Ascending aorta (tissue), 2 donors: ENCODE results near the gene ERICH4. TPM values are rescaled to one million over a fixed set of nuclear protein-coding genes. Genes with fewer than 3 reads are reported as not detected.

Source experiments
- DNase-seq, 2 donors: peaks; one replicate each; pipeline ENCODE4 v3.0.0-alpha.2; 2019; ENCODE audit warnings: low spot score in 2 of 2
- H3K27ac ChIP-seq, 2 donors: fragments of 200-600 bp; sonication (generic); one replicate each; pipeline ENCODE4 v1.5.1; 2016 to 2017; ENCODE audit warnings: mild to moderate bottlenecking in 1 of 2
- H3K27me3 ChIP-seq: fragments of 200-600 bp; sonication (generic); one replicate; pipeline ENCODE4 v1.5.1; 2017
- H3K36me3 ChIP-seq, 2 donors: fragments of 200-600 bp; sonication (generic); one replicate each; pipeline ENCODE4 v1.5.1; 2016
- H3K4me1 ChIP-seq, 2 donors: fragments of 200-600 bp; sonication (generic); one replicate each; pipeline ENCODE4 v1.5.1; 2016 to 2017; ENCODE audit warnings: mild to moderate bottlenecking in 1 of 2
- H3K4me3 ChIP-seq, 2 donors: fragments of 200-600 bp; sonication (generic); one replicate each; pipeline ENCODE4 v1.5.1; 2016 to 2017; ENCODE audit warnings: mild to moderate bottlenecking in 1 of 2
- H3K9me3 ChIP-seq, 2 donors: fragments of 200-600 bp; sonication (generic); one replicate each; pipeline ENCODE4 v1.5.1; 2016
- intact Hi-C: fragments of 100-400 bp; cut with DNase I; formaldehyde crosslinking; loops from one replicate; pipeline ENCODE4 v1.15.1; 2023
- total RNA-seq: library from RNA; depleted of rRNA; stranded (reverse); fragments of >200 nt; gene quantifications from one replicate; pipeline ENCODE4 v1.1.0, GENCODE V29; 2016
- TF ChIP-seq, protein P1 (sequence below), 3 experiments: fragments of 200-600 bp in 2 of 3; fragments of 450-650 bp in 1 of 3; sonication (generic) in 2 of 3; IDR thresholded peaks; one replicate each; pipeline ENCODE4 v1.5.1; 2016 to 2019; ENCODE audit warnings: antibody characterized with exemption in 3 of 3, mild to moderate bottlenecking in 1 of 3, moderate library complexity in 1 of 3

The ERICH4 gene
- total RNA-seq, 1 donor from 2014 or later, result not detected

DNA sequence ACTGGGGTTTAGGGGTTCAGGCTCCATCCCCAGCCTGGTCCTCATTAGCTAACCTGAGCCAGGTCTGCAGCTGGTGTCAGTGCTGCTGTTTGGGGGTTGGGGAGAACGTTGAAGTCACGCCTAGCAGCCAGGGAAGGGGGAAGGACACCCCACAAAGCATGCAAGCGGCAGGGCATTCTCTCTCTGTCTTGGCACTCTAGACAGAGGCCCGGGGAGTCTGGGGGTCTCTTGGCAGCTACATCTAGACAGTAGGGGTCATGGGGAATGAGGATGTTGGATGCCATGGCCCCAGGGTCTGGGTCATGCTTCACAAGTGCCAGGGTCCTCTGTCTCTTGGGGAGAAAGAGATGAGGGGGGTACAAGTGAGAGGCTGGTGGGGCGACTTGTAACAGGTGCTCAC, 2.6 kb downstream of the ERICH4 start:
- no peak overlapping the region for H3K4me3 ChIP-seq
- H3K4me1 ChIP-seq, result peaks cover 0 to 2% of the 10 kb centered on the region in 2 donors
- TF ChIP-seq, protein P1, sequence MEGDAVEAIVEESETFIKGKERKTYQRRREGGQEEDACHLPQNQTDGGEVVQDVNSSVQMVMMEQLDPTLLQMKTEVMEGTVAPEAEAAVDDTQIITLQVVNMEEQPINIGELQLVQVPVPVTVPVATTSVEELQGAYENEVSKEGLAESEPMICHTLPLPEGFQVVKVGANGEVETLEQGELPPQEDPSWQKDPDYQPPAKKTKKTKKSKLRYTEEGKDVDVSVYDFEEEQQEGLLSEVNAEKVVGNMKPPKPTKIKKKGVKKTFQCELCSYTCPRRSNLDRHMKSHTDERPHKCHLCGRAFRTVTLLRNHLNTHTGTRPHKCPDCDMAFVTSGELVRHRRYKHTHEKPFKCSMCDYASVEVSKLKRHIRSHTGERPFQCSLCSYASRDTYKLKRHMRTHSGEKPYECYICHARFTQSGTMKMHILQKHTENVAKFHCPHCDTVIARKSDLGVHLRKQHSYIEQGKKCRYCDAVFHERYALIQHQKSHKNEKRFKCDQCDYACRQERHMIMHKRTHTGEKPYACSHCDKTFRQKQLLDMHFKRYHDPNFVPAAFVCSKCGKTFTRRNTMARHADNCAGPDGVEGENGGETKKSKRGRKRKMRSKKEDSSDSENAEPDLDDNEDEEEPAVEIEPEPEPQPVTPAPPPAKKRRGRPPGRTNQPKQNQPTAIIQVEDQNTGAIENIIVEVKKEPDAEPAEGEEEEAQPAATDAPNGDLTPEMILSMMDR (IDR thresholded peaks at IDR 0.05), result no peak
- intact Hi-C loops, result loop anchor here (5.0 kb wide), 1 partner anchor 117 kb away; no protein-coding TSS in a partner anchor
- no peak overlapping the region for H3K27ac ChIP-seq
- H3K27me3 ChIP-seq, result no peaks in the 10 kb centered on the region
- no peaks in the 10 kb centered on the region for H3K36me3 ChIP-seq
- no peak for DNase-seq
- H3K9me3 ChIP-seq, result no peaks in the 10 kb centered on the region

DNA sequence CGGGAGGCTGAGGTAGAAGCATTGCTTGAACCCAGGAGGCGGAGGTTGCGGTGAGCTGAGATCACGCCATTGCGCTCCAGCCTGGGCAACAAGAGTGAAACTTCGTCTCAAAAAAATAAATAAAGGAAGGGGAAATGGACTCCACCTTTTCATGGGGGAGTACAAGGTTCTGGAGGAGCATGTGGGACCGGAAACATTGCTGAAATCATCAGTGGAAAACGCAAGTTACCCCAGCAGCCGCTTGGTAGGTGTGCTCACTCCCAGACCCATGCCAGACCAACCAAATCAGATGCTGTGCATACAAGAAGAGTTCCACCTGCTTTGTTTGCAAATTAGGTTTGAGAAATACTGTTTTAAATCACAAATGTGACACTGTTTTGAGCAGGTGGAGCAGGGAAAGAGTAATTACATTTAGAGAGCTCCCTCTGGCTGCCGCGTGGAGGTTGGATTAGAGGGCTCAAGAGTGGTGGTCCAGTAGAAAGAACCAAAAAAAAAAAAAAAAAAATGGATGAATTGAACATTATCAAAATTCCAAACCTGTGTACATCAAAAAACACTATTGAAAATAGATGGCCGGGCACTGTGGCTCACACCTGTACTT, 4.9 kb downstream of the ERICH4 start:
- intact Hi-C loops, result loop anchor here (5.0 kb wide), 1 partner anchor 114 kb away; no protein-coding TSS in a partner anchor
- DNase-seq, result no peak
- no peaks in the 10 kb centered on the region for H3K36me3 ChIP-seq
- H3K4me3 ChIP-seq, result no peak overlapping the region
- no peak overlapping the region for H3K27ac ChIP-seq
- H3K9me3 ChIP-seq, result no peaks in the 10 kb centered on the region
- TF ChIP-seq, protein P1 (IDR thresholded peaks at IDR 0.05), result no peak
- no peaks in the 10 kb centered on the region for H3K27me3 ChIP-seq
- H3K4me1 ChIP-seq, result peaks cover 0 to 2% of the 10 kb centered on the region in 2 donors

DNA sequence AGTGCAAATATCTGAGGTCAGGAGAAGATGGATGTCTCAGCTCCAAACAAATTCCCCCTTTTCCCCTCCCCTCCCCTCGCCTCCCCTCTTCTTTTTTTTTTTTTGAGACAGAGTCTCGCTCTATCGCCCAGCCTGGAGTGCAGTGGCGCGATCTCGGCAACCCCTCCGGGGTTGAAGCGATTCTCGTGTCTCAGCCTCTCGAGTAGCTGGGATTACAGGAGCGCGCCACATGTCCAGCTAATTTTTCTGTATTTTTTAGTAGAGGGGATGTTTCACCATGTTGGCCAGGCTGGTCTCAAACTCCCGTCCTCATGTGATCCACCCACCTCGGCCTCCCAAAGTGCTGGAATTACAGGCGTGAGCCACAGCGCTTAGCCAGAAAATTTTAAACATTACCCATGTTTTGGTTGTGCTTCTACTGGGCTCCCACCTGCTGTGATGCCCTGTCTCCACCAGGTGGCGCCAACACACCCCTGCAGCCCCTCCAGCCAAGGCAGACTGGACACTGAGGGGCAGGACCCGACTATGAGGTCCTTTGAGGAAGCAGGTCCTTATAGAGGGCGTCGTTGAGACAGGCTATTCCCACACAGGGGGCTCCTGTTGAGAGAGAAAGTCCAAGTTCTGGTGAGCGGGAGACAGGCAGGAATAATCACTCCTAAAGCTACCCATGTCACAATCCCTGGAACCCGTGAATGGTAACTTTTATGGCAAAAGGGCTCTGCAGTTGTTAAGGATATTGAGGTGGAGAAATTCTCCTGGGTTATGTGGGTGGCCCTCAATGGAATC, 6.3 kb downstream of the ERICH4 start:
- TF ChIP-seq, protein P1 (IDR thresholded peaks at IDR 0.05), result peak; percentile 88 to 98 (median 98)
- Histone ChIP-seq H3K36me3 (no peaks in the 10 kb centered on the region), H3K27me3 (no peaks in the 10 kb centered on the region), H3K4me3 (peak overlapping the region in 1 of 2 donors; percentile 55), H3K9me3 (no peaks in the 10 kb centered on the region), H3K4me1 (peaks cover 0 to 2% of the 10 kb centered on the region in 2 donors), H3K27ac (no peak overlapping the region)
- DNase-seq, result peak in 1 of 2 donors; percentile 87
- intact Hi-C loops, result loop anchor here (5.0 kb wide), 1 partner anchor 113 kb away; no protein-coding TSS in a partner anchor

DNA sequence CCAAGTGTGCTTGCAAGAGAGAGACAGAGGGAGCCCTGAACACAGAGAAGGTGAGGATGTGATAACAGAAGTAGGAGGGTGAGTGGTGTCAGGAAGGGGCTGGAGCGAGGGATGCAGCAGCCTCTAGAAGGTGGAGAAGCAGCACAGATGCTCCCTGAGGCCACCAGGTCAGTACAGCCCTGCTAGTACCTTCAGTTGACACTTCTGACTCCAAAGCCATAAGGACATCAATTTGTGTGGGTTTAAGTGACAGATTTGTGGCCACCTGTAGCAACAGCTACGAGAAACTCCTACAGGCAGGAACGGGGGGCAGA, 6.9 kb downstream of the ERICH4 start:
- peaks cover 0 to 2% of the 10 kb centered on the region in 2 donors for H3K4me1 ChIP-seq
- no peak overlapping the region for H3K27ac ChIP-seq
- H3K27me3 ChIP-seq, result no peaks in the 10 kb centered on the region
- no peaks in the 10 kb centered on the region for H3K36me3 ChIP-seq
- H3K4me3 ChIP-seq, result no peak overlapping the region
- DNase-seq, result no peak
- intact Hi-C loops, result loop anchor here (5.0 kb wide), 1 partner anchor 112 kb away; no protein-coding TSS in a partner anchor
- H3K9me3 ChIP-seq, result no peaks in the 10 kb centered on the region
- TF ChIP-seq, protein P1 (IDR thresholded peaks at IDR 0.05), result no peak

DNA sequence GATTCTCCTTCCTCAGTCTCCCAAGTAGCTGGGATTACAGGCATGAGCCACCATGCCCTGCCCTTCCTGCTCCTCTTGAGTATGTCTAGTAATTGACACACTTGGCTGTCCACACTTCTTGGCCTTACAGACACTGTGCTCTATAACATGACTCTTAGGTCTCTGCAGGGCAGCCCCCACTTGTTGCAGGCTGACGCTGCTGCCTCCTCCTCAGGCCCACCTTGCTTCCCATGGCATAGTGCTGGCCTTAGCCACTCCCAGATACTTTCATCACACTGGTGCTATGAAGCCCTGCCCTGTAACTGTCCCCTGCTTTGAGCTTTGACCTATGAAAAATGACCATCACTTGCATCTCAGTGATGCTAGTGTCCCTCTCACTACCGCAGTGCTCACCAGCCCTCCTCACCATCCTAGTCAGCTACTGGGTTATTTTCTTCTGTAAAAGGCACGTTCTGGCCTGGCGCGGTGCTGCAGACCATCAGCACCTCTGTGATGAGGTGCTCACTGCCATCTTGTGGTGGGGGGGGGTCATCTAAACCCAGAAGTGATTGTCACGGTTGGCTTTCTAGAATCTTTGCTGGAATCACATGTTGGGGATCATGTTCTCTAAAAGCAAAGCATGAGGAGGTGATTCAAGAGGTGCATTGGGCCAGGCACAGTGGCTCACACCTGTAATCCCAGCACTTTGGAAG, 9.8 kb downstream of the ERICH4 start:
- intact Hi-C loops, result no loop called here
- Histone ChIP-seq H3K4me3 (no peak overlapping the region), H3K27ac (no peak overlapping the region), H3K9me3 (no peaks in the 10 kb centered on the region), H3K4me1 (peaks cover 0 to 2% of the 10 kb centered on the region in 2 donors), H3K27me3 (no peaks in the 10 kb centered on the region), H3K36me3 (no peaks in the 10 kb centered on the region)
- TF ChIP-seq, protein P1 (IDR thresholded peaks at IDR 0.05), result no peak
- no peak for DNase-seq
